Suprapubic skin (tissue), 4 donors: Measurements from ENCODE around the gene ARHGDIB. TPM values are rescaled to one million over a fixed set of nuclear protein-coding genes. Genes with fewer than 3 reads are reported as not detected.

Experiments used
- DNase-seq, 2 donors: peaks; one replicate each; pipeline ENCODE4 v3.0.0-alpha.2; 2019; ENCODE audit warnings: low spot score in 2 of 2
- H3K27ac ChIP-seq: fragments of 200-600 bp; sonication (generic); one replicate; pipeline ENCODE4 v1.5.1; 2019
- H3K27me3 ChIP-seq: fragments of 200-600 bp; sonication (generic); one replicate; pipeline ENCODE4 v1.5.1; 2019
- H3K36me3 ChIP-seq: fragments of 200-600 bp; sonication (generic); one replicate; pipeline ENCODE4 v1.5.1; 2019
- H3K4me1 ChIP-seq: fragments of 200-600 bp; sonication (generic); one replicate; pipeline ENCODE4 v1.5.1; 2019
- H3K4me3 ChIP-seq: fragments of 200-600 bp; sonication (generic); one replicate; pipeline ENCODE4 v1.5.1; 2019; ENCODE audit warnings: mild to moderate bottlenecking
- H3K9me3 ChIP-seq: fragments of 200-600 bp; sonication (generic); one replicate; pipeline ENCODE4 v1.5.1; 2019
- CTCF ChIP-seq, 2 donors: fragments of 200-600 bp in 1 of 2; fragments of 450-650 bp in 1 of 2; sonication (generic) in 1 of 2; IDR thresholded peaks; one replicate each; pipeline ENCODE4 v1.5.1; 2016 to 2019; ENCODE audit warnings: antibody characterized with exemption in 2 of 2, mild to moderate bottlenecking in 1 of 2, moderate library complexity in 1 of 2
- EP300 ChIP-seq: sonication (generic); formaldehyde crosslinking; IDR thresholded peaks from one replicate; pipeline ENCODE4 v1.6.1; 2017; ENCODE audit warnings: antibody characterized with exemption
- POLR2A ChIP-seq, 2 donors: fragments of 450-650 bp; IDR thresholded peaks; one replicate each; pipeline ENCODE4 v1.6.1; 2017; ENCODE audit warnings: antibody characterized with exemption in 2 of 2, mild to moderate bottlenecking in 2 of 2, moderate library complexity in 2 of 2
- POLR2AphosphoS5 ChIP-seq, 3 donors: sonication (generic); formaldehyde crosslinking; IDR thresholded peaks; one replicate each; pipeline ENCODE4 v1.6.1; 2017; ENCODE audit warnings: antibody characterized with exemption in 3 of 3
- WGBS: methylation state at CpG from one replicate; pipeline ENCODE4 v1.1.5; 2018; 5-methylcytosine and 5-hydroxymethylcytosine counted together
- total RNA-seq, 4 donors: library from RNA; depleted of rRNA; stranded (reverse); fragments of >200 nt; gene quantifications; one replicate each; pipeline ENCODE4 v1.1.0, GENCODE V29; 2016

Gene ARHGDIB
- 100 to 1,000 TPM in 1 of 4 donors, 10 to 100 TPM in 3; 74.7 to 109 (median 85.4) TPM for total RNA-seq

DNA sequence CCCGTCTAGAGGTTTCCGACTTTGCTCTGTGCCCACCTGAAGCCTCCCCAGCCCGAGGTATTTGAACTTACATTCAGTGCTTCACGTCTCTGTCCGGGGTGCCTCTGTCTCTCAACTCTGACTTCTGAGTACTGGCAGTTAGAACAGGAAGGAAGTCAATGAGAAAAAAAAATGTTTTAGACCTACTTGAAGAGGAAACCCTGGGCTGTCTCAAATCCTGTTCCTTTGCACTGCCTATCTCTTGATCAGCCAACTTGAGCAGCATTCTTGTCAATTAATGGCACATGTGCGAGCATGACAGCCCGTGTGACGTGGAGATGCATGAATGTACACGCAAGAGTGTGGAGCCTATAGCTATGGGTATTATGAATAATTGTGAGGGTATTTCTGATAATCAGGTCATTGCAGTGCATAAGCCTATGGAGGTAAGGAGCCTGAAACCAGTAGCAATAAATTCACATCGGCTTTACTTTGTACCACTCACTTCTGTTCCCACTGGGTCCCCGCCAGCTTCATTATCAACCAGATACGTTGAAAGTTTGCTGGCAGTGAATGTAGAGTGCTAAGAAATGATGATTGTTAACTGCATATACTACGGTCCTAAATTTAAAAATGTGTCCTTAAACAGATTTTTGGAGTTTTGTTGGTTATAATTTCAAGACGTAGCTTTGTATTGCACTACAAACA is at the start of gene ARHGDIB:
Gene ARHGDIB, minus strand, starts transcription at position 136 of the 687 bp plus-strand sequence. CDS start 10,889 bp downstream, outside the sequence.
- WGBS: 28% methylated on average over 14 of the region's 14 CpGs

DNA sequence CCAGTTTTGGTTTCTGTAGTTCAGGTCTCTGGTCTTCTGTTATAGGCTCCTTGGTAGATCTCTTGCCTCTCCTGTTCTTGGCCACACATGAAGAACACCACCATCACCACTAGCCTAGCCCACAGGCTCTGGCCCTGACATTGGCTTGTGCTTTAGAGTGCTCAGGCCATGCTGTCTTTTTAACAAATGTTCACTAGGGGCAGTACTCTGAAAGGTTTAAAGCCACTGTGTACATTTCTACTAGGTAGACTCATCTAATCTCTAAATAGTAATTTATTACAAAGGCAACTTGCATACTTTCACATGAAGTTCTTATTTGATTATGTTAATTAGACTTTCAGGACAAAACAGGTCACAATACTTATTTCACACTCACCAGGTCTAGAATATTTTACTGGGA is 49.8 kb upstream of the ARHGDIB start:
- Histone ChIP-seq H3K27me3 (no peaks in the 10 kb centered on the region), H3K4me3 (no peak overlapping the region), H3K27ac (no peak overlapping the region), H3K9me3 (no peaks in the 10 kb centered on the region), H3K36me3 (no peaks in the 10 kb centered on the region), H3K4me1 (no peaks in the 10 kb centered on the region)
- no peak for TF ChIP-seq POLR2A (IDR thresholded peaks at IDR 0.05)
- no peak for TF ChIP-seq POLR2AphosphoS5 (IDR thresholded peaks at IDR 0.05)
- no peak for TF ChIP-seq CTCF (IDR thresholded peaks at IDR 0.05)
- TF ChIP-seq EP300: no peak
- DNase-seq: no peak

More for the DNA sequence above, at the start of gene ARHGDIB:
- no peak for DNase-seq
- Histone ChIP-seq H3K4me1 (peaks cover 44% of the 10 kb centered on the region), H3K27me3 (no peaks in the 10 kb centered on the region), H3K4me3 (peak within 1 kb of the TSS; percentile 53), H3K27ac (peak within 1 kb of the TSS; percentile 83), H3K9me3 (no peaks in the 10 kb centered on the region), H3K36me3 (no peaks in the 10 kb centered on the region)
- TF ChIP-seq CTCF (IDR thresholded peaks at IDR 0.05): no peak
- peak in 1 of 3 donors; percentile 49 for TF ChIP-seq POLR2AphosphoS5 (IDR thresholded peaks at IDR 0.05)

DNA sequence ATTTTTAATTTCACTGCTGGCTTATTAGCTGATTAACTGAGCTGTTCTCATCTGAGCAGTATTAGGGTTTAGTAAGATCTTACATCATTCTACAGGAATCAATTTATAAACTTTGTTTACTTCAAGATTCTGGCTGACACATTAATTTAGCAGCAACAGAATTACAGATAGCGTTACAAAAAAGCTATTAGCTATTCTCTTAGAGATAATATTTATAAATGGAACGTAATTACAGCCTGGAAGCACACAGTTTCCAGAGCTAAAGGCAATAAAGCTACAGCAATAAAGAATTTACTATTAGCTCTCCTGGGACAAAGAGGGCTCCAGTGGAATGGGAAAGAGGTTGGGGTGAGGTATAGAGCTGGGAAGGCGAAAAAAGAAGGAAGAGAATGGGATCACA is 46.1 kb upstream of the ARHGDIB start:
- no peak overlapping the region for H3K27ac ChIP-seq

GRCh38 chr12:15005064-15005463 is 43.7 kb upstream of the ARHGDIB start:
- Histone ChIP-seq H3K4me3 (no peak overlapping the region), H3K4me1 (peaks cover 13% of the 10 kb centered on the region)

More for the DNA sequence above, 46.1 kb upstream of the ARHGDIB start:
- Histone ChIP-seq H3K36me3 (no peaks in the 10 kb centered on the region), H3K4me3 (no peak overlapping the region), H3K27me3 (no peaks in the 10 kb centered on the region), H3K9me3 (no peaks in the 10 kb centered on the region), H3K4me1 (peaks cover under 1% of the 10 kb centered on the region)
- WGBS: 50% methylated on average over 3 of the region's 3 CpGs
- TF ChIP-seq POLR2AphosphoS5 (IDR thresholded peaks at IDR 0.05) (no peak), CTCF (IDR thresholded peaks at IDR 0.05) (no peak), EP300 (no peak), POLR2A (IDR thresholded peaks at IDR 0.05) (no peak)
- no peak for DNase-seq

More at GRCh38 chr12:15005064-15005463, 43.7 kb upstream of the ARHGDIB start:
- no peak for DNase-seq
- Histone ChIP-seq H3K36me3 (no peaks in the 10 kb centered on the region), H3K27me3 (no peaks in the 10 kb centered on the region), H3K27ac (no peak overlapping the region), H3K9me3 (no peaks in the 10 kb centered on the region)
- TF ChIP-seq POLR2A (IDR thresholded peaks at IDR 0.05): no peak
- TF ChIP-seq EP300: no peak
- TF ChIP-seq POLR2AphosphoS5 (IDR thresholded peaks at IDR 0.05): no peak
- no peak for TF ChIP-seq CTCF (IDR thresholded peaks at IDR 0.05)
